Liver (tissue), 3 donors: ENCODE data around the gene LAMC2.

ENCODE experiments used
- CTCF ChIP-seq: fragments of 150-350 bp; IDR thresholded peaks from 2 replicates; pipeline ENCODE4 v1.5.1; 2017; ENCODE audit warnings: improper control_type of control experiment, low read depth, low read length; ENCODE audit not compliant: missing input control
- EGR1 ChIP-seq, 2 donors: IDR thresholded peaks; 2 replicates each; pipeline ENCODE4 v1.6.1; 2016 to 2018; ENCODE audit warnings: antibody characterized with exemption in 2 of 2, low read depth in 2 of 2
- FOXA1 ChIP-seq: IDR thresholded peaks from 2 replicates; pipeline ENCODE4 v1.6.1; 2016; ENCODE audit warnings: antibody characterized with exemption
- GABPA ChIP-seq, 2 donors: IDR thresholded peaks in 1 of 2; conservative IDR thresholded peaks in 1 of 2; 2 replicates each; pipeline ENCODE4 v1.6.1; 2016; ENCODE audit warnings: antibody characterized with exemption in 2 of 2, mild to moderate bottlenecking in 1 of 2, moderate library complexity in 1 of 2
- JUND ChIP-seq, 2 donors: IDR thresholded peaks; 2 replicates each; pipeline ENCODE4 v1.6.1; 2016; ENCODE audit warnings: antibody characterized with exemption in 2 of 2
- NR2F2 ChIP-seq: IDR thresholded peaks from 2 replicates; pipeline ENCODE4 v1.6.1; 2016; ENCODE audit warnings: antibody characterized with exemption
- RAD21 ChIP-seq, 2 donors: IDR thresholded peaks; 2 replicates each; pipeline ENCODE4 v1.6.1; 2016; ENCODE audit warnings: antibody characterized with exemption in 2 of 2, mild to moderate bottlenecking in 2 of 2
- RXRA ChIP-seq, 2 donors: IDR thresholded peaks; 2 replicates each; pipeline ENCODE4 v1.6.1; 2017 to 2018; ENCODE audit warnings: antibody characterized with exemption in 2 of 2, mild to moderate bottlenecking in 1 of 2
- SP1 ChIP-seq: IDR thresholded peaks from 2 replicates; pipeline ENCODE4 v1.6.1; 2018; ENCODE audit warnings: antibody characterized with exemption, mild to moderate bottlenecking
- TAF1 ChIP-seq: conservative IDR thresholded peaks from 2 replicates; pipeline ENCODE4 v1.6.1; 2016; ENCODE audit warnings: antibody characterized with exemption, mild to moderate bottlenecking
- YY1 ChIP-seq: IDR thresholded peaks from 2 replicates; pipeline ENCODE4 v1.6.1; 2016; ENCODE audit warnings: antibody characterized with exemption, mild to moderate bottlenecking
- TF ChIP-seq, protein P1 (sequence below): IDR thresholded peaks from 2 replicates; pipeline ENCODE4 v1.6.1; 2016; ENCODE audit warnings: antibody characterized with exemption
- TF ChIP-seq, protein P2 (sequence below): IDR thresholded peaks from 2 replicates; pipeline ENCODE4 v1.6.1; 2016; ENCODE audit warnings: antibody characterized with exemption, mild to moderate bottlenecking
- TF ChIP-seq, protein P3 (sequence below): IDR thresholded peaks from 2 replicates; pipeline ENCODE4 v1.6.1; 2016; ENCODE audit warnings: antibody characterized with exemption
- donor health status: healthy.
- donor health status: healthy.

DNA sequence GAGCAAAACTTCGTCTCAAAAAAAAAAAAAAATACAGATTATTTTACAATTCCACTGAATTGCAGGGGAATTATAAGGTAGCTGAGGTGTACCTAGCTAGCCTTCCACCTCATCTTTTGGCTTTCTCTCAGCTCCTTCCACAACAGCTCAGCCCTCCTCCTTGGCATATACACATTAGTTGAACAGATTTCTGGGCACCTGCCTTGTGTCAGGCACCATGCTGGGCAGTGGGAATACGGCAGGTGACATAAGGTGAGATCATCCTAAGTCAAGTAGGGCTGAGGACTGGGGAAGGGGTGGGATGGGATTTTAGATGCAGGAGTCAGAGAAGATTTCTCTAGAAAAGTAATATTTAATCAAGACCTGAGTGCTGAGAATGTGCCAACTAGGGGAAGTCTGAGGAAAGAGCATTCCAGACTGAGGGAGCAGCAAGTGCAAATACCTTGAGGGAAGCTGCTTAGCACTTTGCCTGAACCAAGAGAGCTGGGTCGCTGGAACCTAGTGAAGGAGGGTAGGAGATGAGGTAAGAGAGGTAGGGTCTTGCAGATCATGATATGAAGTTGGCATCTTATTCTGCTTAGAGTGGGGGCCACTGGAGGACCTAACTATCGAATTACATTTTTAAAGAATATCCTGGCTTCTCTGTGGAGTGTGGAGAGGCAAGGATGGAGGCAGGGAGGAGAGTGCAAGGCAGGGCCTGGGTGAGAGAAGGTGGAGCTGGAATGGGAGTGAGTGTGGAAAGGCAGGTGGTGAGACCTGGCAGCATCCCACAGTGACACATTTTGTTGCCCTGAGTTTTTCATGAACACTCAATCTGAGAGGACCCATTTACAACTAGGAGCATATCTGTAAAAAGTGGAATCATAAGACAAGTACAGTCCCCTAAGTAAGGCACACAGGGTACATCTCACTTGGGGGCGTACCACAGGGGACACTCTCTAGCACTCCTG lies 28.2 kb downstream of the LAMC2 start:
- TF ChIP-seq CTCF (no peak), TAF1 (no peak), GABPA (IDR thresholded peaks at IDR 0.05 in 1 of 2, conservative IDR thresholded peaks at IDR 0.05 in 1 of 2) (no peak), RAD21 (IDR thresholded peaks at IDR 0.05) (no peak), EGR1 (IDR thresholded peaks at IDR 0.05; ENCODE audit: low read depth in 2 of 2) (no peak), SP1 (no peak), JUND (IDR thresholded peaks at IDR 0.05) (no peak), NR2F2 (no peak), RXRA (IDR thresholded peaks at IDR 0.05) (no peak), YY1 (no peak), FOXA1 (no peak)
- TF ChIP-seq, protein P1, sequence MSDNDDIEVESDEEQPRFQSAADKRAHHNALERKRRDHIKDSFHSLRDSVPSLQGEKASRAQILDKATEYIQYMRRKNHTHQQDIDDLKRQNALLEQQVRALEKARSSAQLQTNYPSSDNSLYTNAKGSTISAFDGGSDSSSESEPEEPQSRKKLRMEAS = no peak
- TF ChIP-seq, protein P2, sequence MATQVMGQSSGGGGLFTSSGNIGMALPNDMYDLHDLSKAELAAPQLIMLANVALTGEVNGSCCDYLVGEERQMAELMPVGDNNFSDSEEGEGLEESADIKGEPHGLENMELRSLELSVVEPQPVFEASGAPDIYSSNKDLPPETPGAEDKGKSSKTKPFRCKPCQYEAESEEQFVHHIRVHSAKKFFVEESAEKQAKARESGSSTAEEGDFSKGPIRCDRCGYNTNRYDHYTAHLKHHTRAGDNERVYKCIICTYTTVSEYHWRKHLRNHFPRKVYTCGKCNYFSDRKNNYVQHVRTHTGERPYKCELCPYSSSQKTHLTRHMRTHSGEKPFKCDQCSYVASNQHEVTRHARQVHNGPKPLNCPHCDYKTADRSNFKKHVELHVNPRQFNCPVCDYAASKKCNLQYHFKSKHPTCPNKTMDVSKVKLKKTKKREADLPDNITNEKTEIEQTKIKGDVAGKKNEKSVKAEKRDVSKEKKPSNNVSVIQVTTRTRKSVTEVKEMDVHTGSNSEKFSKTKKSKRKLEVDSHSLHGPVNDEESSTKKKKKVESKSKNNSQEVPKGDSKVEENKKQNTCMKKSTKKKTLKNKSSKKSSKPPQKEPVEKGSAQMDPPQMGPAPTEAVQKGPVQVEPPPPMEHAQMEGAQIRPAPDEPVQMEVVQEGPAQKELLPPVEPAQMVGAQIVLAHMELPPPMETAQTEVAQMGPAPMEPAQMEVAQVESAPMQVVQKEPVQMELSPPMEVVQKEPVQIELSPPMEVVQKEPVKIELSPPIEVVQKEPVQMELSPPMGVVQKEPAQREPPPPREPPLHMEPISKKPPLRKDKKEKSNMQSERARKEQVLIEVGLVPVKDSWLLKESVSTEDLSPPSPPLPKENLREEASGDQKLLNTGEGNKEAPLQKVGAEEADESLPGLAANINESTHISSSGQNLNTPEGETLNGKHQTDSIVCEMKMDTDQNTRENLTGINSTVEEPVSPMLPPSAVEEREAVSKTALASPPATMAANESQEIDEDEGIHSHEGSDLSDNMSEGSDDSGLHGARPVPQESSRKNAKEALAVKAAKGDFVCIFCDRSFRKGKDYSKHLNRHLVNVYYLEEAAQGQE = no peak
- TF ChIP-seq, protein P3, sequence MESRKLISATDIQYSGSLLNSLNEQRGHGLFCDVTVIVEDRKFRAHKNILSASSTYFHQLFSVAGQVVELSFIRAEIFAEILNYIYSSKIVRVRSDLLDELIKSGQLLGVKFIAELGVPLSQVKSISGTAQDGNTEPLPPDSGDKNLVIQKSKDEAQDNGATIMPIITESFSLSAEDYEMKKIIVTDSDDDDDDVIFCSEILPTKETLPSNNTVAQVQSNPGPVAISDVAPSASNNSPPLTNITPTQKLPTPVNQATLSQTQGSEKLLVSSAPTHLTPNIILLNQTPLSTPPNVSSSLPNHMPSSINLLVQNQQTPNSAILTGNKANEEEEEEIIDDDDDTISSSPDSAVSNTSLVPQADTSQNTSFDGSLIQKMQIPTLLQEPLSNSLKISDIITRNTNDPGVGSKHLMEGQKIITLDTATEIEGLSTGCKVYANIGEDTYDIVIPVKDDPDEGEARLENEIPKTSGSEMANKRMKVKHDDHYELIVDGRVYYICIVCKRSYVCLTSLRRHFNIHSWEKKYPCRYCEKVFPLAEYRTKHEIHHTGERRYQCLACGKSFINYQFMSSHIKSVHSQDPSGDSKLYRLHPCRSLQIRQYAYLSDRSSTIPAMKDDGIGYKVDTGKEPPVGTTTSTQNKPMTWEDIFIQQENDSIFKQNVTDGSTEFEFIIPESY = no peak
